Suppressor macrophage (primary cell): ENCODE measurements around the gene SPHK1.

Source experiments
- DNase-seq, 4 experiments: peaks; one replicate each; pipeline ENCODE4 v3.0.0-alpha.2; 2020 to 2022

The SPHK1 gene

GRCh38 chr17:76385892-76386786, 1.7 kb downstream of the SPHK1 start:
- peak; percentile 90 to 94 (median 94) for DNase-seq

- DNase-seq: no peak
Measured at GRCh38 chr17:76386966-76387765, 2.8 kb downstream of the SPHK1 start.

- no peak for DNase-seq
Measured at GRCh38 chr17:76388966-76389888, 4.8 kb downstream of the SPHK1 start.

GRCh38 chr17:76390003-76390421, 5.6 kb downstream of the SPHK1 start:
- no peak for DNase-seq

GRCh38 chr17:76391200-76391715, 6.8 kb downstream of the SPHK1 start:
- no peak for DNase-seq

- no peak for DNase-seq
Measured at GRCh38 chr17:76394166-76394565, 9.8 kb downstream of the SPHK1 start.

- DNase-seq: no peak
Measured at GRCh38 chr17:76395980-76396379, 11.6 kb downstream of the SPHK1 start.

GRCh38 chr17:76397184-76397583, 12.8 kb downstream of the SPHK1 start:
- DNase-seq: no peak

- peak; percentile 91 to 94 (median 92) for DNase-seq
Measured at GRCh38 chr17:76397687-76398522, 13.5 kb downstream of the SPHK1 start.

GRCh38 chr17:76398523-76399174, 14.2 kb downstream of the SPHK1 start:
- peak in 3 of 4 experiments; percentile 10 to 31 (median 26) for DNase-seq

GRCh38 chr17:76399175-76400172, 15.1 kb downstream of the SPHK1 start:
- DNase-seq: no peak

GRCh38 chr17:76402711-76403110, 18.3 kb downstream of the SPHK1 start:
- DNase-seq: no peak

- no peak for DNase-seq
Measured at GRCh38 chr17:76404256-76404655, 19.8 kb downstream of the SPHK1 start.

- no peak for DNase-seq
Measured at GRCh38 chr17:76404976-76405563, 20.7 kb downstream of the SPHK1 start.

GRCh38 chr17:76405607-76405966, 21.2 kb downstream of the SPHK1 start:
- DNase-seq: no peak

- peak; percentile 73 to 87 (median 80) for DNase-seq
Measured at GRCh38 chr17:76405967-76406647, 21.7 kb downstream of the SPHK1 start.

- DNase-seq: no peak
Measured at GRCh38 chr17:76407509-76407908, 23.1 kb downstream of the SPHK1 start.
